HEK293 (cell line): ENCODE data around the gene RBM17.

Experiments used
- CTCF ChIA-PET: fragments of 350-600 bp; formaldehyde crosslinking; extraction: SDS; loops from one replicate; lab custom pipeline; 2021; ENCODE audit warnings: antibody characterized with exemption; lab: Yijun Ruan, JAX
- POLR2A ChIA-PET: fragments of 300-600 bp; formaldehyde crosslinking; extraction: SDS; loops from one replicate; lab custom pipeline; 2020; ENCODE audit warnings: antibody characterized with exemption, inconsistent platforms; lab: Yijun Ruan, JAX
- H3K27ac ChIP-seq: fragments of 200-500 bp; sonication (Bioruptor generic); 2 replicates; pipeline ENCODE4 v1.5.1; 2014; ENCODE audit warnings: low read depth, low read length, control low read depth, inconsistent platforms; ENCODE audit errors: extremely low read depth
- H3K36me3 ChIP-seq, 2 experiments: fragments of 200-500 bp in 1 of 2; sonication (Bioruptor generic) in 1 of 2; 1 replicate in 1 of 2; 2 replicates in 1 of 2; pipeline ENCODE4 v1.5.1; 2014 to 2017; ENCODE audit warnings: inconsistent platforms in 2 of 2, low read length in 2 of 2; ENCODE audit not compliant: control insufficient read depth in 2 of 2, insufficient read depth in 1 of 2
- H3K4me1 ChIP-seq: fragments of 200-500 bp; sonication (Bioruptor generic); 2 replicates; pipeline ENCODE4 v1.5.1; 2014; ENCODE audit warnings: mild to moderate bottlenecking, low read length, inconsistent platforms; ENCODE audit not compliant: control insufficient read depth, insufficient read depth
- H3K4me3 ChIP-seq: 2 replicates; pipeline ENCODE4 v1.5.1; 2011; ENCODE audit warnings: low read depth, mild to moderate bottlenecking, control low read depth, low read length, moderate library complexity
- H3K9me3 ChIP-seq: fragments of 200-500 bp; sonication (Bioruptor generic); 2 replicates; pipeline ENCODE4 v1.5.1; 2014; ENCODE audit warnings: low read depth, low read length, inconsistent platforms; ENCODE audit not compliant: control insufficient read depth, insufficient read depth
- KLF1 ChIP-seq: fragments of 450-650 bp; formaldehyde crosslinking; IDR thresholded peaks from 2 replicates; pipeline ENCODE4 v1.5.1; 2016; ENCODE audit warnings: missing biosample characterization, missing genetic modification characterization
- MYNN ChIP-seq: fragments of 450-650 bp; formaldehyde crosslinking; IDR thresholded peaks from 2 replicates; pipeline ENCODE4 v1.5.1; 2016; ENCODE audit warnings: missing biosample characterization, missing genetic modification characterization, borderline replicate concordance
- OVOL3 ChIP-seq: fragments of 450-650 bp; formaldehyde crosslinking; IDR thresholded peaks from 2 replicates; pipeline ENCODE4 v1.5.1; 2016; ENCODE audit warnings: missing biosample characterization, missing genetic modification characterization
- SP7 ChIP-seq: fragments of 450-650 bp; formaldehyde crosslinking; IDR thresholded peaks from 2 replicates; pipeline ENCODE4 v1.5.1; 2016; ENCODE audit warnings: missing biosample characterization, missing genetic modification characterization
- ZBTB17 ChIP-seq: fragments of 450-650 bp; formaldehyde crosslinking; IDR thresholded peaks from 2 replicates; pipeline ENCODE4 v1.5.1; 2016; ENCODE audit warnings: missing biosample characterization, missing genetic modification characterization
- ZFP37 ChIP-seq: fragments of 450-650 bp; formaldehyde crosslinking; IDR thresholded peaks from 2 replicates; pipeline ENCODE4 v1.5.1; 2016; ENCODE audit warnings: missing biosample characterization, missing genetic modification characterization
- ZNF10 ChIP-seq: fragments of 450-650 bp; formaldehyde crosslinking; IDR thresholded peaks from 2 replicates; pipeline ENCODE4 v1.5.1; 2017; ENCODE audit warnings: missing biosample characterization, missing genetic modification characterization
- ZNF112 ChIP-seq: fragments of 450-650 bp; formaldehyde crosslinking; IDR thresholded peaks from 2 replicates; pipeline ENCODE4 v1.5.0; 2017; ENCODE audit warnings: missing biosample characterization, missing genetic modification characterization
- ZNF114 ChIP-seq: fragments of 450-650 bp; formaldehyde crosslinking; IDR thresholded peaks from 2 replicates; pipeline ENCODE4 v1.5.0; 2017; ENCODE audit warnings: missing biosample characterization, missing genetic modification characterization
- ZNF169 ChIP-seq: fragments of 450-650 bp; formaldehyde crosslinking; IDR thresholded peaks from 2 replicates; pipeline ENCODE4 v1.5.1; 2016; ENCODE audit warnings: missing biosample characterization, missing genetic modification characterization
- ZNF248 ChIP-seq: fragments of 450-650 bp; formaldehyde crosslinking; IDR thresholded peaks from 2 replicates; pipeline ENCODE4 v1.5.1; 2017; ENCODE audit warnings: missing biosample characterization, missing genetic modification characterization
- ZNF266 ChIP-seq: fragments of 450-650 bp; formaldehyde crosslinking; IDR thresholded peaks from 2 replicates; pipeline ENCODE4 v1.5.1; 2016; ENCODE audit warnings: missing biosample characterization, missing genetic modification characterization, low read depth
- ZNF37A ChIP-seq: fragments of 450-650 bp; IDR thresholded peaks from 2 replicates; pipeline ENCODE4 v1.5.1; 2018; ENCODE audit warnings: missing biosample characterization, missing genetic modification characterization
- ZNF530 ChIP-seq: fragments of 450-650 bp; formaldehyde crosslinking; IDR thresholded peaks from 2 replicates; pipeline ENCODE4 v1.5.1; 2016; ENCODE audit warnings: low read depth, missing biosample characterization, missing genetic modification characterization
- ZNF560 ChIP-seq: fragments of 450-650 bp; formaldehyde crosslinking; IDR thresholded peaks from 2 replicates; pipeline ENCODE4 v1.5.1; 2017; ENCODE audit warnings: missing biosample characterization, missing genetic modification characterization, borderline replicate concordance
- ZNF621 ChIP-seq: fragments of 450-650 bp; formaldehyde crosslinking; IDR thresholded peaks from 2 replicates; pipeline ENCODE4 v1.5.1; 2017; ENCODE audit warnings: missing biosample characterization, missing genetic modification characterization
- ZNF658 ChIP-seq: fragments of 450-650 bp; formaldehyde crosslinking; IDR thresholded peaks from 2 replicates; pipeline ENCODE4; 2016; ENCODE audit warnings: missing biosample characterization, missing genetic modification characterization
- ZNF843 ChIP-seq: fragments of 450-650 bp; formaldehyde crosslinking; IDR thresholded peaks from 2 replicates; pipeline ENCODE4 v1.5.1; 2016; ENCODE audit warnings: missing biosample characterization, missing genetic modification characterization
- TF ChIP-seq, protein P1 (sequence below): fragments of 450-650 bp; formaldehyde crosslinking; IDR thresholded peaks from 2 replicates; pipeline ENCODE4 v1.5.1; 2016; ENCODE audit warnings: missing biosample characterization, missing genetic modification characterization
- TF ChIP-seq, protein P2 (sequence below): fragments of 450-650 bp; formaldehyde crosslinking; IDR thresholded peaks from 2 replicates; pipeline ENCODE4 v1.5.1; 2016; ENCODE audit warnings: missing biosample characterization, missing genetic modification characterization, low read depth
- TF ChIP-seq, protein P3 (sequence below): fragments of 450-650 bp; formaldehyde crosslinking; IDR thresholded peaks from 2 replicates; pipeline ENCODE4 v1.5.1; 2016; ENCODE audit warnings: missing biosample characterization, missing genetic modification characterization
- TF ChIP-seq, protein P4 (sequence below): fragments of 450-650 bp; formaldehyde crosslinking; IDR thresholded peaks from 2 replicates; pipeline ENCODE4 v1.5.1; 2016; ENCODE audit warnings: missing biosample characterization, missing genetic modification characterization
- TF ChIP-seq, protein P5 (sequence below): fragments of 450-650 bp; formaldehyde crosslinking; IDR thresholded peaks from 2 replicates; pipeline ENCODE4 v1.5.1; 2016; ENCODE audit warnings: missing biosample characterization, missing genetic modification characterization

The RBM17 gene

DNA sequence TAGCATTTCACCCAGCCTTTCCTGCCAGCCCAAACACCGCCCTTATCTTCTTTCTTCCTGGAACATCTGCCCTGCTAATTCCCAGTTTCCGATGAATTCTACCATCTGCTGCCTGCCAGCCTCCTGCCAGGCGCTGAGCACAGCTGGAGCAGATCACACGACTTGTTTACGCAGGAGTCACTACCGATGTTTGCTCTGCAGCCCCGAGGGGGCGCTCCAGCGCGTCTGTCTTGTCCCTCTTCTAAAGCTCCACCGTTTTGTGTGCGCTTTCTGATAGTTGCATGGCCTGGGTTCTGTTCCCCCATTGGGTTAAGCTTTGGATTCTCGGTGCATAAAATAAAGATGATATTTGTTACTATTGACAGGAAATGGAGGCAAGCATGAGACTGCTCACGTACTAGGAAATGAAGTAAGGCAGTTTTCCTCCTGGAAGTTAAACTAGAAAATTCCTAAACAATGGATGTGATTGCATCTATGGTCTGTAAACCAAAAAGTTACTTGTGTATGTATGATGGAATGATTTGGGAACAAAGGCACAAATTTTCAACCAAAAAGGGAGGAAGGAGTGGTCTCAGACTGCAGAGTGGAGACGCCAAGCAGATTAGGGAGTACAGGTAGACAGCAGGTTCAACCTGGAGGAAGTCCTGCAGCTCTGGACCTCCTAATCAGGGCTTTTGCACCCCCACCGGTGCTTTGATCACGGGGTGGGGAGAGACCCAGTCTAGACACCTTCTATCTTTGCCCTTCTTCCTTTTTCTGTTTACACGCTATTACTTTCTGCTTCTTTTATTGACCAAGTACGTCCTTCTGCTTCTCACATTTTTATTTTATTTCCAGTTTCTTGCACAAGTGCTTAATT is 2.2 kb upstream of the RBM17 start (continued):
- TF ChIP-seq ZNF248 (tag by site-specific recombination) (no peak), ZNF10 (tag by site-specific recombination) (no peak), ZNF843 (no peak), ZNF37A (tag by site-specific recombination) (no peak), ZBTB17 (tag by site-specific recombination) (peak; percentile 95), ZNF266 (tag by site-specific recombination) (no peak), KLF1 (tag by site-specific recombination) (no peak), ZFP37 (tag by site-specific recombination) (no peak), ZNF621 (tag by site-specific recombination) (no peak), MYNN (tag by site-specific recombination) (no peak), ZNF560 (tag by site-specific recombination) (no peak), ZNF114 (tag by site-specific recombination) (no peak), ZNF658 (tag by site-specific recombination) (no peak), OVOL3 (tag by site-specific recombination) (no peak)
- TF ChIP-seq, protein P1, sequence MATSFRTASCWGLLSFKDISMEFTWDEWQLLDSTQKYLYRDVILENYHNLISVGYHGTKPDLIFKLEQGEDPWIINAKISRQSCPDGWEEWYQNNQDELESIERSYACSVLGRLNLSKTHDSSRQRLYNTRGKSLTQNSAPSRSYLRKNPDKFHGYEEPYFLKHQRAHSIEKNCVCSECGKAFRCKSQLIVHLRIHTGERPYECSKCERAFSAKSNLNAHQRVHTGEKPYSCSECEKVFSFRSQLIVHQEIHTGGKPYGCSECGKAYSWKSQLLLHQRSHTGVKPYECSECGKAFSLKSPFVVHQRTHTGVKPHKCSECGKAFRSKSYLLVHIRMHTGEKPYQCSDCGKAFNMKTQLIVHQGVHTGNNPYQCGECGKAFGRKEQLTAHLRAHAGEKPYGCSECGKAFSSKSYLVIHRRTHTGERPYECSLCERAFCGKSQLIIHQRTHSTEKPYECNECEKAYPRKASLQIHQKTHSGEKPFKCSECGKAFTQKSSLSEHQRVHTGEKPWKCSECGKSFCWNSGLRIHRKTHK (tag by site-specific recombination): no peak

DNA sequence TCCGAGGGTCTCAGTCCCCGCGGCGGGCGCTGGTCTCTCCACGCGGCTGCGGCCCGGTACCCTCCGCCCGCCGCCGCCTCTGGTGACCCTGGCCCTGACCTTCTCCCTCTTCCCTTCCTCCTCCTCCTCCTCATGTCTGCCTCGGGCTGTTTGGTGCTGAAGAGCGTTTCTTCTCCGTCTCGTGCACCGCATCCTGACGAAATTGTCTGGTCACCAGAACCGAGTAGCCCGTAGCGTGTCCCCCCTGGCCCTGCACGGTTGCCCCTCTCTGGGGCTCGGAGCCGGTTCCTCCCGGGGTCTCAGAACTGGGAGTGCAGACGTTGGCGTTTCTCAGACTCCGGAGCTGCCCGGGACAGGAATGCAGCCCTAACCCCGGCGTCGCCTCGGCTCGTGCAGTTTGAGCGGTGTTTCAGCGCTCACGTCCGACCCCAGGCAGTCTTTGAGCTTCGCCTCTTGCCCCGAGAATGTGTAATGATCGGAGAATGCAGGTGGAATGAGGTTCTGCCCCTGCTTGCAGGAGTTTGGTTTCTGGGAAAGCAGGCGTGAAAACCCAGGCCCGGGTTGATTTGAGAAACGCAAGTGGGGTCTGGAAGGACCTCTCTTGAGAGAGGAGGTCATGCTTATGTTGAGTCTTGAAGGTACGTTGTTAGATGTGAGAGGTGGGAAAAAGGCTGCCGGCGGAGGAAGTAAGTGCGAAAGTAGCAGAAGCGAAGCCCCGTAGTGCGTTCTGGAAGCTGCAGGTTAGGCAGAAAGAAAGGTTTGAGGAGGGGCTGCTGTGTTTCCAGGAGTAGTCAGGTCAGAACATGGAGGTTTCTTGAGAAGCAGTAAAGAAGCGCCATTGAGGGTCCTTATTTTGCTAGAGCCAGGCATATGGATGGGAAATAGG is 743 bp downstream of the RBM17 start:
- POLR2A ChIA-PET: interaction anchor here (0.6 to 0.8 kb wide), 2 partner anchors 55 to 149 kb away, joined by 3 read pairs; no protein-coding TSS in a partner anchor
- Histone ChIP-seq H3K27ac (peak overlapping the region; percentile 91; the same call in 1 of the 2 replicates), H3K36me3 (no peaks in the 10 kb centered on the region; a peak in 1 of 3 replicates), H3K4me1 (peaks cover 11% of the 10 kb centered on the region; the same call in 1 of the 2 replicates), H3K4me3 (peak overlapping the region; percentile 78), H3K9me3 (no peaks in the 10 kb centered on the region)
- CTCF ChIA-PET: interaction anchor here (0.6 to 1.4 kb wide), 11 partner anchors 15 to 1303 kb away, joined by 3 to 13 read pairs (median 3); partner anchors contain the start of genes IL15RA and PFKFB3
- TF ChIP-seq SP7 (tag by site-specific recombination): no peak
- TF ChIP-seq ZFP37 (tag by site-specific recombination): 0 out of 2 replicates have a peak, but pooled peaks have one; percentile 16
- TF ChIP-seq, protein P2, sequence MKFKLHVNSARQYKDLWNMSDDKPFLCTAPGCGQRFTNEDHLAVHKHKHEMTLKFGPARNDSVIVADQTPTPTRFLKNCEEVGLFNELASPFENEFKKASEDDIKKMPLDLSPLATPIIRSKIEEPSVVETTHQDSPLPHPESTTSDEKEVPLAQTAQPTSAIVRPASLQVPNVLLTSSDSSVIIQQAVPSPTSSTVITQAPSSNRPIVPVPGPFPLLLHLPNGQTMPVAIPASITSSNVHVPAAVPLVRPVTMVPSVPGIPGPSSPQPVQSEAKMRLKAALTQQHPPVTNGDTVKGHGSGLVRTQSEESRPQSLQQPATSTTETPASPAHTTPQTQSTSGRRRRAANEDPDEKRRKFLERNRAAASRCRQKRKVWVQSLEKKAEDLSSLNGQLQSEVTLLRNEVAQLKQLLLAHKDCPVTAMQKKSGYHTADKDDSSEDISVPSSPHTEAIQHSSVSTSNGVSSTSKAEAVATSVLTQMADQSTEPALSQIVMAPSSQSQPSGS (tag by site-specific recombination): no peak
- TF ChIP-seq, protein P3, sequence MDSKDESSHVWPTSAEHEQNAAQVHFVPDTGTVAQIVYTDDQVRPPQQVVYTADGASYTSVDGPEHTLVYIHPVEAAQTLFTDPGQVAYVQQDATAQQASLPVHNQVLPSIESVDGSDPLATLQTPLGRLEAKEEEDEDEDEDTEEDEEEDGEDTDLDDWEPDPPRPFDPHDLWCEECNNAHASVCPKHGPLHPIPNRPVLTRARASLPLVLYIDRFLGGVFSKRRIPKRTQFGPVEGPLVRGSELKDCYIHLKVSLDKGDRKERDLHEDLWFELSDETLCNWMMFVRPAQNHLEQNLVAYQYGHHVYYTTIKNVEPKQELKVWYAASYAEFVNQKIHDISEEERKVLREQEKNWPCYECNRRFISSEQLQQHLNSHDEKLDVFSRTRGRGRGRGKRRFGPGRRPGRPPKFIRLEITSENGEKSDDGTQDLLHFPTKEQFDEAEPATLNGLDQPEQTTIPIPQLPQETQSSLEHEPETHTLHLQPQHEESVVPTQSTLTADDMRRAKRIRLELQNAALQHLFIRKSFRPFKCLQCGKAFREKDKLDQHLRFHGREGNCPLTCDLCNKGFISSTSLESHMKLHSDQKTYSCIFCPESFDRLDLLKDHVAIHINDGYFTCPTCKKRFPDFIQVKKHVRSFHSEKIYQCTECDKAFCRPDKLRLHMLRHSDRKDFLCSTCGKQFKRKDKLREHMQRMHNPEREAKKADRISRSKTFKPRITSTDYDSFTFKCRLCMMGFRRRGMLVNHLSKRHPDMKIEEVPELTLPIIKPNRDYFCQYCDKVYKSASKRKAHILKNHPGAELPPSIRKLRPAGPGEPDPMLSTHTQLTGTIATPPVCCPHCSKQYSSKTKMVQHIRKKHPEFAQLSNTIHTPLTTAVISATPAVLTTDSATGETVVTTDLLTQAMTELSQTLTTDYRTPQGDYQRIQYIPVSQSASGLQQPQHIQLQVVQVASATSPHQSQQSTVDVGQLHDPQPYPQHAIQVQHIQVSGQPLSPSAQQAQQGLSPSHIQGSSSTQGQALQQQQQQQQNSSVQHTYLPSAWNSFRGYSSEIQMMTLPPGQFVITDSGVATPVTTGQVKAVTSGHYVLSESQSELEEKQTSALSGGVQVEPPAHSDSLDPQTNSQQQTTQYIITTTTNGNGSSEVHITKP: no peak
- TF ChIP-seq, protein P4, sequence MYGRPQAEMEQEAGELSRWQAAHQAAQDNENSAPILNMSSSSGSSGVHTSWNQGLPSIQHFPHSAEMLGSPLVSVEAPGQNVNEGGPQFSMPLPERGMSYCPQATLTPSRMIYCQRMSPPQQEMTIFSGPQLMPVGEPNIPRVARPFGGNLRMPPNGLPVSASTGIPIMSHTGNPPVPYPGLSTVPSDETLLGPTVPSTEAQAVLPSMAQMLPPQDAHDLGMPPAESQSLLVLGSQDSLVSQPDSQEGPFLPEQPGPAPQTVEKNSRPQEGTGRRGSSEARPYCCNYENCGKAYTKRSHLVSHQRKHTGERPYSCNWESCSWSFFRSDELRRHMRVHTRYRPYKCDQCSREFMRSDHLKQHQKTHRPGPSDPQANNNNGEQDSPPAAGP (tag by site-specific recombination): no peak
- TF ChIP-seq, protein P5, sequence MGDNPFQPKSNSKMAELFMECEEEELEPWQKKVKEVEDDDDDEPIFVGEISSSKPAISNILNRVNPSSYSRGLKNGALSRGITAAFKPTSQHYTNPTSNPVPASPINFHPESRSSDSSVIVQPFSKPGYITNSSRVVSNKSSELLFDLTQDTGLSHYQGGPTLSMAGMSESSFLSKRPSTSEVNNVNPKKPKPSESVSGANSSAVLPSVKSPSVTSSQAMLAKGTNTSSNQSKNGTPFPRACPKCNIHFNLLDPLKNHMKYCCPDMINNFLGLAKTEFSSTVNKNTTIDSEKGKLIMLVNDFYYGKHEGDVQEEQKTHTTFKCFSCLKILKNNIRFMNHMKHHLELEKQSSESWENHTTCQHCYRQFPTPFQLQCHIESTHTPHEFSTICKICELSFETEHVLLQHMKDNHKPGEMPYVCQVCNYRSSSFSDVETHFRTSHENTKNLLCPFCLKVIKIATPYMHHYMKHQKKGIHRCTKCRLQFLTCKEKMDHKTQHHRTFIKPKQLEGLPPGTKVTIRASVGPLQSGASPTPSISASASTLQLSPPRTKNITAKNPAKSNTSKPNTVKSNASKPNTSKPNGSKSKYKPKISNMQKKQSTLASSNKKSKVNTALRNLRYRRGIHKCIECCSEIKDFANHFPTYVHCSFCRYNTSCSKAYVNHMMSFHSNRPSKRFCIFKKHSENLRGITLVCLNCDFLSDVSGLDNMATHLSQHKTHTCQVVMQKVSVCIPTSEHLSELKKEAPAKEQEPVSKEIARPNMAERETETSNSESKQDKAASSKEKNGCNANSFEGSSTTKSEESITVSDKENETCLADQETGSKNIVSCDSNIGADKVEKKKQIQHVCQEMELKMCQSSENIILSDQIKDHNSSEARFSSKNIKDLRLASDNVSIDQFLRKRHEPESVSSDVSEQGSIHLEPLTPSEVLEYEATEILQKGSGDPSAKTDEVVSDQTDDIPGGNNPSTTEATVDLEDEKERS (tag by site-specific recombination): no peak
- no peak for TF ChIP-seq ZNF530
- no peak for TF ChIP-seq ZNF169 (tag by site-specific recombination)
- TF ChIP-seq ZNF112 (tag by site-specific recombination): no peak
